HG02885 (cell line): ENCODE results near the gene TMEM9.

ENCODE experiments used
- ATAC-seq: cut with Tn5 transposase; IDR thresholded peaks from one replicate; pipeline ENCODE4 v1.9.1; 2021; ENCODE audit warnings: mild to moderate bottlenecking; ENCODE audit not compliant: unreplicated experiment, poor library complexity

TMEM9 gene

GRCh38 chr1:201154389-201155165 is at the start of gene TMEM9:
TSS of gene TMEM9 (minus strand) at chr1:201154474. CDS start at chr1:201153923, 551 bp downstream.
- peak; percentile 98 for ATAC-seq

DNA sequence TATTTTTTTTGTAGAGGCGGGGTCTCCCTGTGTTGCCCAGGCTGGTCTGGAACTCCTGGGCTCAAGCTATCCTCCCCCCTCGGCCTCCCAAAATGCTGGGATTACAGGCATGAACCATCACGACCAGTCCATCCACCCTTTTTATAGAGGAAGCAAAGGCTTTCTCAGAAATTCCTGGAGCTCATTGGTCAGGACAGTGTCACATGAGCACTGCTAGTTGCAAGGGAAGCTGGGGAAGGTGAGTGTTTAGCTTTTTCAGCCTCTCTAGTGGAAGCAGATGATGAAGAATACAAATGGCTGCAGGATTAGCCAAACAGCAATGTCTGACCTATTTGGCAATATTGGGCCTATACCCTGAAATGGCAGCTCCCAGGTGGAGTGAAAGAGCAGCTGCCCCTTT is 44.3 kb upstream of the TMEM9 start:
- ATAC-seq, result no peak

- ATAC-seq, result no peak
Measured at GRCh38 chr1:201194046-201194445, 39.8 kb upstream of the TMEM9 start.

GRCh38 chr1:201192261-201192788 is 38.1 kb upstream of the TMEM9 start:
- no peak for ATAC-seq

- ATAC-seq, result no peak
Measured at GRCh38 chr1:201191653-201192260, 37.5 kb upstream of the TMEM9 start.

- no peak for ATAC-seq
Measured at GRCh38 chr1:201190624-201191051, 36.4 kb upstream of the TMEM9 start, which contains the start of gene IGFN1. TSS of gene IGFN1 (plus strand) at chr1:201190824. CDS start at chr1:201193294, 2,470 bp downstream.

GRCh38 chr1:201190005-201190404 is 35.7 kb upstream of the TMEM9 start:
- no peak for ATAC-seq

DNA sequence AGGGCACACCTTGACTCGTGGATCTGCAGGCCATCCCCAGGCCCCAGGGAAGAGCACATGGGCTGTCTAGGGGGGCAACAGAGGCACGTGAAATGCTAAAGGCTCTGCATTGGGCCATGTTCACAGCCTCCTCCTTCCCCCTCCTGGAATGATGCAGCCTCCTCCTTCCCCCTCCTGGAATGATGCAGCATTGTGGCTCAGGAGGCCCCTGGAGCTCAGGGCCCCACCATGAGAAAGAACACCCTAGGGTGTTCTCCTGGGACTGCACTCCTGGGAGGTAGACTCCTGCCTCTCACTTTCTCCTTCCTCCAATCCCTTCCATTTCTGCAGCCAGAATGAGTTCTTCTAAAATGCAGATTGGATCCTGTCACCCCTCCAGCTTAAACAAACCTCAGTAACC is 34.8 kb upstream of the TMEM9 start:
- ATAC-seq, result no peak

DNA sequence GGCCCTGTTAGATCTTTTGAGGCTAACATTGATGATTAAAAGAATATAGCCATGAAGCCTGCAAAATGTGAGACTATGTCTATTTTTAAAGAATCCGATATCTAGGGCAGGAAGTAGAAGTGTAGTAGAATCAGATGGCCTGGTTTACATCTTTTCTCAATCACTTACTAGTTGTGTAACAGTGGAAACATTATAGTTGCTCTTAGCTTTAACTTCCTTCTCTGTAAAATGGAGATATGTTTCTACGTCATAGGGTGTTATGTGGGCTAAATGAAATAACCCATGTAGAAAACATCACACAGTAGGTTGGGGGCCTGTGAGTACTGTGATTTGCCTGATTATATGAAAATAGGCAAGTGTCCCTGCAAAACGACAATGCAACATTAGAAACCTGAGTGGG is 31.9 kb upstream of the TMEM9 start:
- ATAC-seq, result no peak

GRCh38 chr1:201185527-201186128 is 31.4 kb upstream of the TMEM9 start:
- no peak for ATAC-seq

DNA sequence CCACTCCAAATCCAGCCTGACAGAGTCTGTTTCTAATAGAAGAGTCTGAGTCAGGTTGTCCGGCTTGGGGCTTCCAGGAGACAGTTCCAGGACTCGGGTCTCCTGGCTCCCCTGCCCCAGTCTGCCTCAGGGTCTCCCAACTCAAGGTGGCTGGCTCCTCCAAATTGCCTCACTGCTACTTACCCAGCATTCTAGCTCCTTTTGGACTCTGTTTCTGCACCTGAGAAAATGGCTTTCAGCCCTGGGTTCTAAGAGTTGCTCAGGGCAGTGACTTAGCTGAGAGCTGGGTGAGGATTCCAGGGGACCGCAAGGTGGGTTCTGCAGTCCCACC is 30.8 kb upstream of the TMEM9 start:
- no peak for ATAC-seq

GRCh38 chr1:201184307-201185122 is 30.2 kb upstream of the TMEM9 start:
- ATAC-seq, result no peak

GRCh38 chr1:201183753-201184152 is 29.5 kb upstream of the TMEM9 start:
- ATAC-seq, result no peak

DNA sequence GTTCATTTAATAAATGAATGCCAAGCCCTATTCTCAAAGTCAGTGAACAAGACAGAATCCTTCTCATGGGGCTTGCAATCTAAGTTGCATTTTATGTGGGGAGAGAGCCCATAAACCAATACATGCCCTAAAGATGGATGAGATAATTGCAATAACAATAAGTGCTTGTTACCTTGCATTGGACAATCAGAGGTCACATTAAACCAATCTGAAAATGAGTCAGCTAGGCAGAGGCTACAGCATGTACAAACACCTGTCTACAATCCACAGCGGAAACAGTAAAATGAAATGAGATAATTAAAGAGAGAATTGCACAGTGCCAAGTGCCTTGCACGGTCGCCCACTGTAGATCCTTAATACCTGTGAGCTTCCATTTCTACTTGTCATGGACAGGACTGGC is 28.9 kb upstream of the TMEM9 start:
- no peak for ATAC-seq

DNA sequence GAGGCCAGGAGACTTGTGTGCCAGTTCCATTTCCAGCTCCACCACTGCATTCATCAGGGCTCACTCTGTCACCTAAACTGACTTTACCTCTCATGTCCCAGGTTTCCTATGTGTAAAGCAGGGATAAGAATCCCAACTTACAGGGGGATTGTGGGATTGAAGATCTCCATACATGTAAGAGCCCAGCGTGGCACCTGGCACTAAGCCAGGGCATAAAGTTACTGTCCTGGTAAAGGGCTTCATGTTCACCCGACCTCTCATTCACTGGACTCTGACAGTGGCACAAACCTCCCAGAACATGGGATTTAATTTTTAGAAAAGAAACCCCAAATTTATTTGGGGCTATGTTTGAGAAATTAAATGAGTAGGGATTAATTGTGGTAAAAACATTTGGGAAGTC is 27.5 kb upstream of the TMEM9 start:
- no peak for ATAC-seq

DNA sequence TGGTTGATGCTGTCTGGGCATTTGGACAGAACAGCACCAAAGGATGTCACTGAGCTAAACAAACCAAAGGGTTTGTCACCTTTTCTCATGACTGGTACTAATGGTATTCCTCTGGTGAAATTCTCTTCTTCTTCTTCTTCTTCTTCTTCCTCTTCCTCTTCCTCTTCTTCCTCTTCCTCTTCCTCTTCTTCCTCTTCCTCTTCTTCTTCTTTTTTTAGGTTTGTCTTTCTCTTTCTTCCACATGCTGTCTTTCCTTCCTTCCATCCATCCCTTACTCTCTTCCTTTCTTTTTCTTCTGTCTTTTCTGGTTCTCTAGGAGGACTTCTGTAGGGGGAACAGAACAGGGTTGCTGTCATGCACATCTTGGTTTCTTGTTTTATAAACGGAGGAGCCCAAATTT is 27.0 kb upstream of the TMEM9 start:
- no peak for ATAC-seq

- no peak for ATAC-seq
Measured at GRCh38 chr1:201180901-201181300, 26.6 kb upstream of the TMEM9 start.

- no peak for ATAC-seq
Measured at GRCh38 chr1:201180141-201180540, 25.9 kb upstream of the TMEM9 start.

DNA sequence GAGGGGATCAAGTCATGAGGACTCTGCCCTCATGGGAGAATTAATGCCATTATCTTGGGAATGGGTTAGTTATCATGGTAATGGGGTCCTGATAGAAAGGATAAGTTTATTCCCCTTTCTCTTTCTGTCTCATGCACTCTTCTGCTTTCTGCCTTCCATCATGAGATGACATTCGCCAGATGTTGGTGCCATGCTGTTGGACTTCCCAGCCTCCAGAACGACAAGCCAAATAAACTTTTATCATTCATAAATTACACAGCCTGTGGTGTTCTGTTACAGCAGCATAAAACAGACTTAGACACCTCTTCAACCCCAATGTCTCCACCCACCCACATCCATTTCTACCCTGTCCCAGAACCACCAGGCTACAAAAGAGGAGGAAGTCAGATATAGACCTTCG is 24.4 kb upstream of the TMEM9 start:
- ATAC-seq, result no peak

DNA sequence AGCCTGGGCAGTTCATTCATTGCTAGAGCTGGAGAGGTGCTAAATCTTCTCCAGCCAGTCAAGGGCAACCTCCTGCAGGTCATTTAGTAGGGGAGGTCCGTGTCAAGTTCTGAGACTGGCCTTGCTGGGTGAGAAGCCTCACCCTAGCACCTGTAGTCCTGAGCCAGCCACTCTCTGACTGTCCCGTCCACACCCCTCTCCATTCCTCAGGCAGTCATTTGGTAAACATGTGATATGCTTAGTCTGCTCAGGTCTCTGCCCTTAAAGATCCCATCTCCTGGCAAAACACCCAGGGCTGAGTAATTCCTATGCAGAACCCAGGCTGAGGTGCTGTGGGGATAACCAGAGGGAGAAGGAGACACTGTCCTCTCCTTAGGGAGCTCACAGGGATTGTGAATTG is 22.7 kb upstream of the TMEM9 start:
- no peak for ATAC-seq
